Renal cortical epithelial cell (primary cell): ENCODE measurements around the gene PDPR. TPM values are rescaled to one million over a fixed set of nuclear protein-coding genes. Genes with fewer than 3 reads are reported as not detected.
"Not testable (repeated sequence)": the region's sequence is repeated elsewhere in the genome, so short reads cannot be mapped to it uniquely, and the experiment has no call there.

Experiments used
- DNase-seq: peaks from one replicate; pipeline ENCODE4 v3.0.0-alpha.2; 2011; ENCODE audit warnings: low read depth
- total RNA-seq: library from RNA; depleted of rRNA; stranded (reverse); fragments of >200 nt; gene quantifications from 2 replicates; pipeline ENCODE4 v1.2.3, GENCODE V29; 2014

PDPR gene
- total RNA-seq, 1 donor from 2014 or later, result 39.7 TPM

DNA sequence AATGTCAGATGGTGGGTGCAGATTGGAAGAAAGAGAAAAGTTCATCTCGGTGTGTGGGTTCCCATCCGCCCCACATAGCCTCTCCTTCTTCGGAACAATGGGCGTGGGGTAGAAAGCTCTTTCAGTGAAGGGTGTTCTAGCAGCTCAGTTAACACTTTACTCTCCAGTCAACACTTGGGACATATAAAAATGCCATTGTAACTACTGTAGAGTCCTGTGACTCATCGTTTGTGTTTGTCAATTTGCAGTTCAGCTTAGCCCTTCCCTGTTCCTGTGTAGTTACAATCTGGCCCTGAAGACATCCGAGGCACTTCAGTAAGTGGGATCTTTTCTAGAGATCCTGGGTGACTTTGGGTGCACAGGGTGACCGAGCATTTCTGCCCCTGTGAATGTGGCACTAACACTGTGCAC is 47.9 kb downstream of the PDPR start:
- DNase-seq, result peak; percentile 89

DNA sequence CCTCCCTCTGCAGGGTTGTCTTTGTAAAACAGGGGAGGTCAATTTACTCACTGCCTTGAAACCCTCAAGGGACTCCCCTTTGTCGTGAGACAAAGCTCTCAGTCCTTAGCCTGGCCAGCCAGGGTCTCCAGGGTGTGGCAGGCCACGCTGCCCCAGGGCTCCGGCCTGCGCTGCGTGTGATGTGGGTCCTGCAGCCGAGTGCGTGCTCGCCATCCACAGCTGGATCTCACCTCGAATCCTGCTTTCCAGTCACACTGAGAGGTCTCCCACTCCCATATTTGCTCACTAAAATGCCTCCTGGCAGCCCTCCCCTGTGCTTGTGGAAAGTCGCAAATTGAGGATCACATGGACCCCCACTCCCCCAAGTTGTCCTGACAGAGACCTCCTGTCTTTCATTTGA is 49.5 kb downstream of the PDPR start:
- DNase-seq, result no peak

DNA sequence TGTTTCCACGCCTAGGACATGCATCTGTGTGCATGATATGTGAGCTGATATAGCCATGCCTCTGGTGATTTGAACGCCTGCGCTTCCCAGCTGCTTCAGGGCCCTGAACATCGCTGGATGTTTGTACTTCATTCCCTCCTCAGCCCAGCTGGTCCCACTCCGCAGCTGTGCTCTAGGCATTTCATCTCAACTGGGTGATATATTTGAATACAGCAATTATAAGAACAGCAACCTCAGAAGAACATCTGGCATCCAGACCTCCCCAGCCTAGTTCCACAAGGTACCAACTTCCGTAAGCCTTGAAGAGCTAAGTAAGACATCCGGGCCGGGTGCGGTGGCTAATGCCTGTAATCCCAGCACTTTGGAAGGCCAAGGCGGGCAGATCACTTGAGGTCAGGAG is 52.6 kb downstream of the PDPR start:
- not testable (repeated sequence) for DNase-seq

DNA sequence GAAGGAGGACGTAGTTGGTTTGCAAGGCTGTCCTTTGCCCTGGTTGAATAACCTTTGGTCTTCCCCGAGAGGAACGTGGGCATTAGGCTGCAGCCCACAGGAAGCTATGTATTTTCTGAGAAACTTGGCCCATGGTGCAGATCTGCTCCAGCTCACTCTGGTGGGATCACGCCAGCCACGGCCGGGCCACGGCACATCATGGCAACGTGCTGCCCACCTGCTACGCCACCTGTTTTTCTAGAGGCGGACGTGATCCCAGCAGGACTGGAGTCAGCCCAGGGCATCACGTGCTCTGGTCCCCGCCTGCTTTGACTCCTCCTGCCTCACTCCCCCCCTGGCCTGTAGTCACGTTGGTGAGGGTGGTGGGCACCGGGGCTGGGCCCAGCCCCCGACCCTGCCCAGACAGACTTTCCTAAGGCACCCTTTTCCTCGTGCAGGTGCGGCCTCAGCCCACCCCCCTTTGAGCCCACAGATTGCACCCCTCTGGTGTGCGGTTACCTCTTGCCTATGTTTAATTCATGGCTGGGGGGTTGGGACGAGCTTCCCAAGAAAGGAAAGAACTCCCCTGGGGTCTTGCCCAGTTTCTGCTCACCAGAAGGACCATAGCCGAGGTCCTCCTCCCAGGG is 59.2 kb downstream of the PDPR start, which contains the start of gene CLEC18C:
CLEC18C (plus strand) TSS at position 576 of the 626 bp plus-strand sequence. CDS start 492 bp downstream, outside the sequence.
- not testable (repeated sequence) for DNase-seq

DNA sequence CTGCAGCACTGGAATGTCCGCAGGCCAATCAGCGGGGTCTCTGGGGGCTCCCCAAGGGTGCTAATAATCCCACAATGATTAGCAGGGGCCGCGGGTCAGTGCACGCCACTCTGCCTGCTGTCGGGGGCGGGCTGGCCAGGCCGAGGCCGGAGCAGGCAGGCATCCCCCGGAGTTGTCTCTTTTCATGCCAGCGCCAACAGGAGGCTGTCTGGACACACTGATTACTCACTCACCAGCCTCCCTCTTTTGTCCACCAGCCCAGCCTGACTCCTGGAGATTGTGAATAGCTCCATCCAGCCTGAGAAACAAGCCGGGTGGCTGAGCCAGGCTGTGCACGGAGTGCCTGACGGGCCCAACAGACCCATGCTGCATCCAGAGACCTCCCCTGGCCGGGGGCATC is 59.8 kb downstream of the PDPR start:
- DNase-seq, result not testable (repeated sequence)

DNA sequence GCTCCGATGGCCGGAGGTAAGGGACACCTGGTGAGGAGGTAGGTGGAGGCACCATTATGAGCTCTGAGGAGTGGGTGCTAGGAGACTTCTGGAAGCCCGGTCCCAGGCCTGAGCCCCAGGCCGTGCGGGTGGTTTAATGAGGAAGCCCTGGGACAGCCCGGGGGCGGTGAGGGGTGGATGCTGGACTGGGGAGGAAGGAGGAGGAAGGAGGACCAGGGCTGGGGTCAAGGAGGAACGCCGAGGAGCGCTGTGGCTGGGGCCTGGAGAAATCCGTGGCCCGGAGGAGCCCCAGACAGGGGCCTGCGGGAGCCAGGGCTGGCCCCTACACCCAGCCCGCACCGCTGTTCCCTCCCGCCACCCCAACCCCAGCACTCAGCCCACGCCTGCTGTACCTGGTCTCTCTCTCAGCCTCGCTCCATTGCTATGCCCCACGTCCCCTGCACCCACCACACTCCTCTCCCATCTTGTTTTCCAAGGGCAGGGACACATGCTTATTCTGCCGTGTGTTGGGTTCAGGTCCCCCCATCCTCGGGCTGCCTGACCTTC is 60.3 kb downstream of the PDPR start:
- DNase-seq, result not testable (repeated sequence)

DNA sequence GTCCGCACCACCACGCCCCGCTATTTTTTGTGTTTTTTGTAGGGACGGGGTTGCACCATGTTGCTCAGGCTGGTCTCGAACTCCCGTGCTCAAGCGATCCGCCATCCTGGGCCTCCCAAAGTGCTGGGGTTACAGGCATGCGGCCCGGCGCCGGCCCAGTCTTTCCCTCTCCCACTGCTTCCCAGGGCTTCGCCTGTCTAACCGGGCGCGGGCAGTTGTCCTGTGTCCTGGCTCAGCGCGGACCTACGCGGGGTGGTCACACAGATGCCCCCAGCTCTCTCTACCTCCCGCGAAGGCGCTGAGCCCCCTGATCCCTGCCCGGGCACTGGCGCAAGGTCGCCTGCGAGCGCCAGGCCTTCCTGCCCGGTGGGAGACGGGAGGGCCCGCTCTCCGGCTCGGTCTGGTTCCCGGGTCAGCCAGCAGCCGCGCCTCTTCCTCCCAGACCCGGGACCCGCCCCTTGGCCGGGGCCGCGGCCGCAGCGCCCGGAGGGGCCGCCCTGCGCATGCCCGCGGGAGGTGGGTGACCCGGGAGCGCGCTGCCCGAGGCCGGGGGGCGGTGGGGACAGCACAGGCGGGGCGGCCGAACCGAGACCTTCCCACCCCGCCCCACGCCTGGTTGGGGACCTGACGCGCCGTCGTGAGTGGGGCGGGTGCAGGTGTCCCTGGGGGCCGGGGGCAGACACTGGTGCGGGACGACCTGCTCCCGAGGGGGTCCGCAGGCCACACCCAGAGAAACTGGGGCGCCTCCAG is 73.9 kb downstream of the PDPR start:
- not testable (repeated sequence) for DNase-seq

DNA sequence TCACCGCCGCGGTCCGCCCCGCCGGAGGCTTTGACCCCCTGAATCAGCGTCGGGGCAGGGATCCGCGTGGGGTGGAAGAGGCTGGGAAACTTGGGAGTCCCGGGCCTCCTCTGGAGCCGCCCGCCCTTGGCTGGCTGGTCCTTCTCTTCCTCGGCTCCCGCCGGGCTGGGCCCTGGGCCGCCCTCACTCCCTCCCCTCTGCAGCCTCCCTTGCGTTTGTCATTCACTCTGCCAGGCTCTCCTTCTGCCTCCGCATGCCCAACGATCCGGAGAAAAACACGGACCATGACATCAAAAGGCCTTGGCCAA is 74.4 kb downstream of the PDPR start:
- not testable (repeated sequence) for DNase-seq

DNA sequence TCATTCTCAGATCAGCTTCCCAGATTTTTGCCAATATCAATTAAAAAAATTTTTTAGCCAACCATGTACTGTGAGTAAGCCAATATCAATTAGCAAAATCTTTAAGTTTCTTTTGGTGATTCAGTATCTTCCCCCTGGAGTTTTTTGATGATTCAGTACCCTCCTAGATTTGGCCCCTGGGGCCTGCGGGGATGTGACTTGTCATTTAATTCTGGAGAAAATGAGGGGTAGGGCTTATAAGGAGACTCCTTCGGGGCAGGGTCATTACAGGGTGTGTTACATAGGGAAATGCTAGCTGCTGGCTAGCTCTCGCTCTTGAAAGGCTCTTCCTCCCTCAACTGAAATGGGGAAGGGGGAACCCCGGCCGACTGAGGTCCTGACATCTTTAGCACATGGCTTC is 76.4 kb downstream of the PDPR start:
- not testable (repeated sequence) for DNase-seq

DNA sequence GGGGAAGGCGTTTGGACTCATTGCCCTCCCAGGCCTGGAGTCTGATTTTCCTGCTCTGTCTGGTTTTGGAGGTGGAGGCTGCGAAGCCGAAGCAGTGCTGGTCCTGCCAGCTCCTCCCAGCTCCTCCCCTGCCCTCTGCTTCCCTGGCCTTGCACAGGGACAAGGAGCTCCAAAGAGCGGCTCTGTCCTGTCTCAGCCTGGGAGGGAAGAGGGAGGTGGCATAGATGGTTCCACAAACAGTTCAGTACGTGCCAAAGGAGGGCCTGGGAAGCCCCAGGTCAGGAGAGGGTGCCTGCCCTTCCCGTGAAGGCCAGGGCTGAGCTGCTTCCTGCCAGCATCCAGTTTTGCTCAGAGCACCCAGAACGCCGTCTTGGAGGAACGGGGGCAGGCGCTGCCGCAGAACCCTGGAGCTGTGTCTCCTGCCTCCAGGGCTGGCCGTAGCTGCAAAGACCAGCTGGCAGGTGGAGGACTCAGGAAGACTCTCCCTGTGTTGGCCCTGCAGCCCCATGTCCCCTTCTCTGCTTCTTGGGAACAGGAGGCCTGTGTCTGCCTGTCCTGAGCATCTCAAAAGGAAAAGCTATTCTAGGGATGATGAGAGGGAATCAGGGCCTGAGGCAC is 82.7 kb downstream of the PDPR start:
- DNase-seq, result not testable (repeated sequence)

DNA sequence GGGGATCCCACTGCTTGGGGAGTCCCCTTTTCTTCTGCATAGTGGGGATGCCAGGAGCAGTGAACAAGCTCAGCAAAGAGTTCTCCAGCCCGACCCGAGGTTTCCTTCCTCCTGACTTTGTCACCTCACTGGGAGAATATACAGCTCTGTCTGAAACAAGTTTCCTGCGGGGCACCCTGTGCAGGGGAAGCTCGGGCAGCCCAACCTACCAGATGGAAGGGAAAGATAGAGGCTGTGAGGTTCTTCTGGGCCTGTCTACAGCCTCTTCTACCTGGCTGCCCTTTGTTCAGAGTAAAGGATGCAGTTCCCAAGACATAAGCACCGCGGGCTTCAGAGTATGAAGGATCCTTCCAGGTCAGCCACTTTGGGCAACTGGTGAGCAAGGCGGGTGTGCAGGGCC is 83.5 kb downstream of the PDPR start:
- not testable (repeated sequence) for DNase-seq

DNA sequence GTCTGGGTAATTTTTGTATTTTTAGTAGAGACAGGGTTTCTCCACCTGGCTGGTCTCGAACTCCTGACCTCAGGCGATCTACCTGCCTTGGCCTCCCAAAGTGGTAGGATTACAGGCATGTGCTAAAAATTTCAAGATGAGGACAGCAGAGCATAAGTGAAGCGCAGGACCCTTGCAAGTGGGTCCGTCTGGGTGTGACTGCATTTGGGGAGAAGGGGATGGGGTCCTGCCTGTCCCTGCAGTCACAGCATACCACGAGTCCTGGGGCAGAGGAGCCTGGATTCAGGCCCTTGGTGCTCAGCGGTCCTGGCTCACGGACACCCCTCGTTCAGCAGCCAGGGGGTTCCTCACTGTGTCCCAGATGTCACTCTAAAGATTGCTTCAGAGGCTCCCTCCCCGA is 84.1 kb downstream of the PDPR start:
- not testable (repeated sequence) for DNase-seq

DNA sequence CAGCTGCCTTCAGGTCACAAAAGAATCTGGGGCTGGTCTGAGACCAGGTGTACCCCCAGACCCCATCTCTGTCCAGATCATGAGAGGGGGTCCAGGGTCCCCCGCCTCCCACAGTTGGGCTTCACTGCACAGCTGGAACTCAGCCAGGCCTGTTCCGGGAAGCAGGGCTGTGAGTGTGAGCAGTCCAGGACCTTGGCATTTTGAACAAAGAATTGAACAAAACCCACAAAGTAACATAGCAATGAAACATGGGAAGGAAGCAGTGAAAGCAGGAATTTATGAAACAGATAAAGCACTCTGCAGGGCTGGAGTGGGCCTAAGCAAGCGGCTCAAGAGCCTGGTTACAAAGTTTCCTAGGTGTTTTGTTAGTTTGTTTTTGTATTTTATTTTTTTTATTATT is 84.5 kb downstream of the PDPR start:
- DNase-seq, result peak; percentile 54

DNA sequence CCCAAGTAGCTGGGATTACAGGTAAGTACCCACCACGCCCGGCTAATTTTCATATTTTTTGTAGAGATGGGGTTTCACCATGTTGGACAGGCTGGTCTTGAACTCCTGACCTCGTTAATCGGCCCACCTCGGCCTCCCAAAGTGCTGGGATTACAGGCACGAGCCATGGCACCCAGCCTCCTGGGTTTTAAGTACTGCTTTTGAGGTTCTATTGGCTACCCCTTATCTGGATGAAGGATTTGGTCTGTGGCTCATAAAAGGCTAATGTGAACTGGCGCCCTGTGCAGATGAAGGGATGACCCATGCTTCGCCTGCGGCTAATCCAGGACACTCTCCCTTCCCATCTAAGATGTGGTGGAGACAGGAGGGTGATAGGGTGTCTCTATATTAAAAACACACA is 85.0 kb downstream of the PDPR start:
- not testable (repeated sequence) for DNase-seq

DNA sequence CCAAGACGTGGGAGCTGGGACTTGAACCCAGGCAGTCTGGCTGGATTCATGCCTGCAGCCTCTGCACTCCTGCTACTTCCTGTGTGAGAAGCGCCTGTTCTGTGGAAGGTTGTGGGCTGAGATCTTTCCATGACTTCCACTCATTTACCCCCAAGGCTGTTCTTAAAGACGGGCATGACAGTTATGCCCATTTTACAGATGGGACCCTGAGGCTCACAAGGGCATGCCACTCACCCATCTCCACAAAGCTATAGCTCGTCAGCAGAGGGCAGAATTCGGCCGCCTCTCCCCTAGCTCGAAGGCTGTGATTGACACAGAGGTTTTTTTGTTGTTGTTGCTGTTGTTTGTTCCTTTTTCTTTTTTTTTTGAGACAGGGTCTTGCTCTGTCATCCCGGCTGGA is 85.9 kb downstream of the PDPR start:
- not testable (repeated sequence) for DNase-seq

DNA sequence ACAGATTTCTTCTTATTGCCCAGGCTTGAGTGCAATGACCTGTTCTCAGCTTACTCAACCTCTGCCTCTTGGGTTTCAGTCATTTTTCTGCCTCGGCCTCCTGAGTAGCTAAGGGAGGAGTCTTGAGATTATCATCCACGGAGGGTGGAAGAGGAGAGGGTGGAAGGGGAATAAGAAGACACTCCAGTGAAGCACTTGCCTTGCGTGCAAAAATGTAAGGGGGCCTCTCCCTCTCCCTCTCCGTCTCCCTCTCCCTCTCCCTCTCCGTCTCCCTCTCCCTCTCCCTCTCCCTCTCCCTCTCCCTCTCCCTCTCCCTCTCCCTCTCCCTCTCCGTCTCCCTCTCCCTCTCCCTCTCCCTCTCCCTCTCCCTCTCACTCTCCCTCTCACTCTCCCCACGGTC is 89.4 kb downstream of the PDPR start:
- peak; percentile 2 for DNase-seq

DNA sequence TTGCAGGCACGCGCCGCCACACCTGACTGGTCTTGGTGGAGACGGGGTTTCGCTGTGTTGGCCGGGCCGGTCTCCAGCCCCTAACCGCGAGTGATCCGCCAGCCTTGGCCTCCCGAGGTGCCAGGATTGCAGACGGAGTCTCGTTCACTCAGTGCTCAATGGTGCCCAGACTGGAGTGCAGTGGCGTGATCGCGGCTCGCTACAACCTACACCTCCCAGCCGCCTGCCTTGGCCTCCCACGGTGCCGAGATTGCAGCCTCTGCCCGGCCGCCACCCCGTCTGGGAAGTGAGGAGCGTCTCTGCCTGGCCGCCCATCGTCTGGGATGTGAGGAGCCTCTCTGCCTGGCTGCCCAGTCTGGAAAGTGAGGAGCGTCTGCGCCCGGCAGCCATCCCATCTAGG is 89.9 kb downstream of the PDPR start:
- not testable (repeated sequence) for DNase-seq

DNA sequence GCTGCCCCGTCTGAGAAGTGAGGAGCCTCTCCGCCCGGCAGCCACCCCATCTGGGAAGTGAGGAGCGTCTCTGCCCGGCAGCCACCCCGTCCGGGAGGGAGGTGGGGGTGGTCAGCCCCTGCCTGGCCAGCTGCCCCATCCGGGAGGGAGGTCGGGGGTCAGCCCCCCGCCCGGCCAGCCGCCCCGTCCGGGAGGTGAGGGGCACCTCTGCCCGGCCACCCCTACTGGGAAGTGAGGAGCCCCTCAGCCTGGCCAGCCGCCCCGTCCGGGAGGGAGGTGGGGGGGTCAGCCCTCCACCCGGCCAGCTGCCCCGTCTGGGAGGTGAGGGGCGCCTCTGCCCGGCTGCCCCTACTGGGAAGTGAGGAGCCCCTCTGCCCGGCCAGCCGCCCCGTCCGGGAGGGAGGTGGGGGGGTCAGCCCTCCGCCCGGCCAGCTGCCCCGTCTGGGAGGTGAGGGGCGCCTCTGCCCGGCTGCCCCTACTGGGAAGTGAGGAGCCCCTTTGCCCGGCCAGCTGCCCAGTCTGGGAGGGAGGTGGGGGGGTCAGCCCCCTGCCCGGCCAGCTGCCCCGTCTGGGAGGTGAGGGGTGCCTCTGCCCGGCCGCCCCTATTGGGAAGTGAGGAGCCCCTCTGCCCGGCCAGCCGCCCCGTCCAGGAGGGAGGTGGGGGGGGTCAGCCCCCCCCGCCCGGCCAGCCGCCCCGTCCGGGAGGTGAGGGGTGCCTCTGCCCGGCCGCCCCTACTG is 90.7 kb downstream of the PDPR start:
- not testable (repeated sequence) for DNase-seq

DNA sequence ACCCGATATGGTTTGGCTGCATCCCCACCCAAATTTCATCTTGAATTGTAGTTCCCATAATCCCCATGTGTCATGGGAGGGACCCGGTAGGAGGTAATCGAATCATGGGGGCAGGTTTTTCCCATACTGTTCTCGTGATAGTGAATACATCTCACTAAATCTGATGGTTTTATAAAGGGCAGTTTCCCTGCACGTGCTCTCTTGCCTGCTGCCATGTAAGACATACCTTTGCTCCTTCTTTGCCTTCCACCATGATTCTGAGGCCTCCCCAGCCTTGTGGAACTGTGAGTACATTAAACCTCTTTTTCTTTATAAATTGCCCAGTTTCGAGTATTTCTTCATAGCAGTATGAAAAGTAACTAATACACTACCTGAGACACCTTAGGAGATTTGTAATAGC is 92.2 kb downstream of the PDPR start:
- DNase-seq, result not testable (repeated sequence)
